ENCODE results near the gene AXIN2.

Gene AXIN2

GRCh38 chr17:65561452-65562205 is at the start of gene AXIN2:
Gene AXIN2, minus strand, starts transcription at chr17:65561648. Its CDS starts 3,028 bp downstream, at chr17:65558620.
- peak; percentile 68 to 70 for DNase-seq (ENCODE audit: low read depth in 2 of 2)

GRCh38 chr17:65609749-65610148 is 48.3 kb upstream of the AXIN2 start:
- no peak for DNase-seq (ENCODE audit: low read depth in 2 of 2)

GRCh38 chr17:65609286-65609685 is 47.8 kb upstream of the AXIN2 start:
- DNase-seq (ENCODE audit: low read depth in 2 of 2), result no peak

- no peak for DNase-seq (ENCODE audit: low read depth in 2 of 2)
Observed at GRCh38 chr17:65604070-65604469, 42.6 kb upstream of the AXIN2 start.

GRCh38 chr17:65601881-65602280 is 40.4 kb upstream of the AXIN2 start:
- DNase-seq (ENCODE audit: low read depth in 2 of 2), result no peak

GRCh38 chr17:65601145-65601544 is 39.7 kb upstream of the AXIN2 start:
- no peak for DNase-seq (ENCODE audit: low read depth in 2 of 2)

- DNase-seq (ENCODE audit: low read depth in 2 of 2), result no peak
Observed at GRCh38 chr17:65600518-65600917, 39.1 kb upstream of the AXIN2 start.

GRCh38 chr17:65599650-65600049 is 38.2 kb upstream of the AXIN2 start:
- DNase-seq (ENCODE audit: low read depth in 2 of 2), result no peak

GRCh38 chr17:65598746-65599145 is 37.3 kb upstream of the AXIN2 start:
- no peak for DNase-seq (ENCODE audit: low read depth in 2 of 2)

- no peak for DNase-seq (ENCODE audit: low read depth in 2 of 2)
Observed at GRCh38 chr17:65595071-65595656, 33.7 kb upstream of the AXIN2 start.

- DNase-seq (ENCODE audit: low read depth in 2 of 2), result no peak
Observed at GRCh38 chr17:65593855-65594845, 32.7 kb upstream of the AXIN2 start.

GRCh38 chr17:65593092-65593854 is 31.8 kb upstream of the AXIN2 start:
- DNase-seq (ENCODE audit: low read depth in 2 of 2), result no peak

- no peak for DNase-seq (ENCODE audit: low read depth in 2 of 2)
Observed at GRCh38 chr17:65592125-65592965, 30.9 kb upstream of the AXIN2 start.

GRCh38 chr17:65589321-65589720 is 27.9 kb upstream of the AXIN2 start:
- no peak for DNase-seq (ENCODE audit: low read depth in 2 of 2)

GRCh38 chr17:65588181-65588808 is 26.8 kb upstream of the AXIN2 start:
- no peak for DNase-seq (ENCODE audit: low read depth in 2 of 2)

GRCh38 chr17:65587534-65588180 is 26.2 kb upstream of the AXIN2 start:
- DNase-seq (ENCODE audit: low read depth in 2 of 2), result no peak

GRCh38 chr17:65586899-65587298 is 25.5 kb upstream of the AXIN2 start:
- no peak for DNase-seq (ENCODE audit: low read depth in 2 of 2)

- DNase-seq (ENCODE audit: low read depth in 2 of 2), result no peak
Observed at GRCh38 chr17:65584604-65585521, 23.4 kb upstream of the AXIN2 start.

All from stimulated activated CD8-positive, alpha-beta memory T cell treated with anti-CD3 and anti-CD28 coated beads, Interleukin-7, amount 100 ng/mL, for 1 hour (primary cell).